ENCODE results near the gene CMPK2. TPM values are rescaled to one million over a fixed set of nuclear protein-coding genes. Genes with fewer than 3 reads are reported as not detected.

The CMPK2 gene
- total and polyA plus RNA-seq, 10 of the 15 experiments (the other 5 are each of a cell fraction or from before 2014, with no cell fraction given): 0.50 to 5.6 (median 3.2) TPM

- CTCF ChIA-PET: no interaction called here
- H3K4me1 ChIP-seq (ENCODE audit: control insufficient read depth, insufficient read depth, low read length): no peaks in the 10 kb centered on the region
- no peak for TF ChIP-seq ZSCAN29 (IDR thresholded peaks at IDR 0.05)
- no peak for TF ChIP-seq CREB1 (IDR thresholded peaks at IDR 0.05; ENCODE audit: low read depth)
- TF ChIP-seq CUX1 (IDR thresholded peaks at IDR 0.05; ENCODE audit: insufficient replicate concordance, low read depth, low read length): no peak
- no peak for TF ChIP-seq IKZF2 (IDR thresholded peaks at IDR 0.05)
- TF ChIP-seq CBX5 (IDR thresholded peaks at IDR 0.05; ENCODE audit: low read depth): no peak
- no peak for TF ChIP-seq E2F8 (IDR thresholded peaks at IDR 0.05; ENCODE audit: low read depth, partially characterized antibody)
- TF ChIP-seq ELK1 (IDR thresholded peaks at IDR 0.05; ENCODE audit: low read depth, low read length): no peak
- TF ChIP-seq RCOR1 (conservative IDR thresholded peaks at IDR 0.05; ENCODE audit: low read depth, low read length): no peak
- TF ChIP-seq IKZF1 (conservative IDR thresholded peaks at IDR 0.05): no peak
- no peak for TF ChIP-seq KLF5 (IDR thresholded peaks at IDR 0.05; ENCODE audit: partially characterized antibody)
- TF ChIP-seq POU2F2 (IDR thresholded peaks at IDR 0.05; ENCODE audit: borderline replicate concordance, low read depth, low read length): no peak
- TF ChIP-seq MYB (IDR thresholded peaks at IDR 0.05; ENCODE audit: borderline replicate concordance, low read depth, low read length): no peak
- no peak for TF ChIP-seq ETV6 (conservative IDR thresholded peaks at IDR 0.05 in 1 of 2, IDR thresholded peaks at IDR 0.05 in 1 of 2; ENCODE audit: borderline replicate concordance in 1 of 2, low read depth in 1 of 2)
These were observed 52.7 kb downstream of the CMPK2 start for GRCh38 chr2:6812857-6813530.

More at GRCh38 chr2:6812857-6813530, 52.7 kb downstream of the CMPK2 start:
- H3K9me3 ChIP-seq (replicated peaks; ENCODE audit: control insufficient read depth, insufficient read depth, low read length): no peaks in the 10 kb centered on the region
- H3K27me3 ChIP-seq (replicated peaks in 1 of 2; ENCODE audit: control insufficient read depth in 2 of 2, insufficient read depth in 2 of 2, low read length in 1 of 2): peaks cover 0 to 2% of the 10 kb centered on the region in 2 experiments; a peak in 1 of 4 replicates
- FAIRE-seq (no peak), DNase-seq (ENCODE audit: low read depth, low spot score) (no peak), ATAC-seq (no peak)
- ChIA-PET POLR2A (no interaction called here), RAD21 (ENCODE audit: unreplicated experiment) (no interaction called here), SMC1A (ENCODE audit: uncharacterized antibody, unreplicated experiment) (no interaction called here)
- H4K20me1 ChIP-seq (ENCODE audit: control insufficient read depth, insufficient read depth): no peaks in the 10 kb centered on the region
- no peak overlapping the region for H2AFZ ChIP-seq (ENCODE audit: control insufficient read depth, low read depth, low read length)
- no peak overlapping the region for H3K27ac ChIP-seq (ENCODE audit: control insufficient read depth, insufficient read depth)
- no peak overlapping the region for H3K4me2 ChIP-seq (ENCODE audit: control insufficient read depth, insufficient read depth)
- in situ Hi-C loops (cut with MboI): no loop called here
- WGBS (ENCODE audit: insufficient coverage, insufficient replicate concordance, low lambda C conversion rate, missing lambda C conversion rate): 62% methylated on average over 11 of the region's 12 CpGs
- no peak overlapping the region for H3K9ac ChIP-seq (ENCODE audit: control insufficient read depth, insufficient read depth, low read length)
- no peak overlapping the region for H3K4me3 ChIP-seq
- H3K36me3 ChIP-seq (ENCODE audit: control insufficient read depth in 2 of 2, insufficient read depth in 2 of 2, low read length in 1 of 2): no peaks in the 10 kb centered on the region
- no peaks in the 10 kb centered on the region for H3K79me2 ChIP-seq (ENCODE audit: control insufficient read depth, insufficient read depth, low read length)
- intact Hi-C loops (cut with micrococcal nuclease; ENCODE audit: unreplicated experiment): no loop called here
- no TSS peak for BruUV-seq (replicated peaks)

Measured in GM12878 (cell line).